Large intestine (tissue), 3 donors: ENCODE data around the gene ROR2. TPM values are rescaled to one million over a fixed set of nuclear protein-coding genes. Genes with fewer than 3 reads are reported as not detected.
A peak's percentile ranks its signal among the peaks of the same experiment; 100 is the strongest.

Experiments used
- DNase-seq, 2 donors: peaks; one replicate each; pipeline versions ENCODE4 v3.0.0 to v3.0.0-alpha.2; 2013
- H3K27ac ChIP-seq: one replicate; pipeline ENCODE4 v1.5.1; 2013; ENCODE audit warnings: low read length
- H3K27me3 ChIP-seq: 2 replicates; pipeline ENCODE4 v1.6.1; 2013; ENCODE audit warnings: low read length; ENCODE audit not compliant: control insufficient read depth, insufficient read depth
- H3K36me3 ChIP-seq: 2 replicates; pipeline ENCODE4 v1.6.1; 2013; ENCODE audit warnings: low read length; ENCODE audit not compliant: control insufficient read depth, insufficient read depth
- H3K4me1 ChIP-seq: one replicate; pipeline ENCODE4 v1.6.1; 2013; ENCODE audit warnings: low read length; ENCODE audit not compliant: control insufficient read depth, insufficient read depth
- H3K4me3 ChIP-seq: one replicate; pipeline ENCODE4 v1.5.1; 2013; ENCODE audit warnings: low read length
- H3K9me3 ChIP-seq: one replicate; pipeline ENCODE4 v1.6.1; 2013; ENCODE audit warnings: mild to moderate bottlenecking, low read depth, low read length, moderate library complexity; ENCODE audit not compliant: control insufficient read depth
- WGBS: methylation state at CpG from one replicate; pipeline ENCODE4 v1.1.5; 2013; ENCODE audit warnings: low lambda C conversion rate; ENCODE audit not compliant: insufficient coverage; 5-methylcytosine and 5-hydroxymethylcytosine counted together
- polyA plus RNA-seq: library from polyadenylated mRNA; unstranded; fragments of 120-200 nt; gene quantifications from one replicate; pipeline ENCODE4 v1.2.1, GENCODE V29; 2013

Gene ROR2
- polyA plus RNA-seq, 1 donor: 17.5 TPM

DNA sequence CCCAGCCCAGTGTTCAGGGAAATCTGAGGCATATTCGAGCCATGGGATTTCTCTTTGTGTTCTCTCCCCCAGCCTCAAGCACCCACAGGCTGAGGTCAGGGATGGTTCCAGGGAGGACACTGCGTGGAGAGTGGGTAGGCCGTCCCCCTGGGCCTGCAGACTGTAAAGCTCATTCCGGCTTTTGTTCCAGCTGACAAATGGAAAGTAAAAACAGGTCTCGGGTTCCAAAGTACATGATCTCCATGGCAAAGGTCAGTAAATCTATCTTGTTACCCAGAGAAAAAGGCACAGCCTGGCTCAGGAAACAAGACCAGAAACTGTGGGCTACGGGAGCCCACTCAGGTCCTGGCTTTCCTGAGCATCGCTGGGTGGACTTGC, 116.2 kb downstream of the ROR2 start:
- no peak for DNase-seq
- H3K27ac ChIP-seq: no peak overlapping the region
- H3K4me3 ChIP-seq: no peak overlapping the region
- H3K27me3 ChIP-seq: no peaks in the 10 kb centered on the region
- H3K36me3 ChIP-seq: no peaks in the 10 kb centered on the region
- H3K4me1 ChIP-seq: peaks cover 20% of the 10 kb centered on the region
- no peaks in the 10 kb centered on the region for H3K9me3 ChIP-seq
- 67% methylated on average over 1 of the region's 7 CpGs for WGBS

DNA sequence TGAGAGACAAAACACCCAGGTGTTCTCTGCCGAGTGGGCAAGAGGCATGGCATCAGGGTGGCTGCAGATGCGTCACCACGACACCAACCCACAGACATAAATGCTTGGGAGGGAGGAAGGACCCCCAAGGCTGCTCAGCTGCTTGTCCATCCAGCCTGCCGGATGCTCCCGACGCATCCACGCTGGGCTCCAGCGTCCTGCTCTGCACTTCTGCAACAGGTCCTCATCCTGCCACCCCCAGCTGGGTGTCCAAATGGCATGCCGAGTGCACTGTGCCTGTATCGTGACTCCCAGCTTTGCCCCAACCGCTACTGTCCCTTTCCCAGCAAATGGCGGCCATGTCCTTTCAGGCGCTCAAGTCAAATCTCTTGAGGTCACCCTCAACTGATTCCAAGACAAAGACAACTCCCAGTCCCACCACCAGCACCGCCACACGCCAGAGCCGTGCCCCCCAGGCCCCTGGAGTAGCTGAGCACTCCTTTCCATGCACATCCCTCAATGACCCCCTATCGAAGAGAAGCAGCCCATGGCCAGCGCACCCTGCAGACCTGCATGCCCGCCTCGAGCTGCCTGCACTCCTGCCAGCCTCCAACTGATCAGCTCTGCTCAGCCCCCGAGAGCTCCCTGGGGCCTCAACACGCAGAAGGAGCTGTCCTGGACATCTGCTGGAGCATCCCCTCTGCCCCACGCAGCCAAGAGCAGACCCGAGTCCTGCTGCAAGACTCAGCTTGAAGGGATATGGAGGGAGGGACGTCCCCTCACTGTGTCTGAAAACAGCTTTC, 116.7 kb downstream of the ROR2 start:
- no peaks in the 10 kb centered on the region for H3K27me3 ChIP-seq
- no CpG with 5 or more reads among the region's 25 CpGs for WGBS
- no peaks in the 10 kb centered on the region for H3K36me3 ChIP-seq
- H3K4me3 ChIP-seq: no peak overlapping the region
- no peaks in the 10 kb centered on the region for H3K9me3 ChIP-seq
- H3K4me1 ChIP-seq: peaks cover 20% of the 10 kb centered on the region
- H3K27ac ChIP-seq: no peak overlapping the region
- DNase-seq: no peak

DNA sequence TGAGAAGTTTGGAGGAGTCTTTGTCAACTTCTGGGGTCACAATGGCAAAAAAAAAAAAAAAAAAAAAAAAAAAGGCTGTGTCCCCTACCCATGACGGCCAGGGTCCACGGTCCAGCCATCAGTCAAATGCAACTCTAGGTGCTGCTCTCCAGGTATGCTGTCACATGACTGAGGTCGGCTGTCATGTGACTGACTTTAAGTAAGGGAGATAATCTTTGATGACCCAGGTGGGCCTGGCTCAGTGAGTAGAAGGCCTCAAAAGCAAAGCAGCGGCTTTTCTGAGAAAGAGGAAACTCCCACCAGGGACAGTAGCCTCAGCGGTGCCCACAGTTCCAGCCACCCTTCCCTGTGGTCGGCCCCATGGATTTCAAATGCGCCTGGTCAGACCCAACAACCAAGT, 117.7 kb downstream of the ROR2 start:
- no peak for DNase-seq

DNA sequence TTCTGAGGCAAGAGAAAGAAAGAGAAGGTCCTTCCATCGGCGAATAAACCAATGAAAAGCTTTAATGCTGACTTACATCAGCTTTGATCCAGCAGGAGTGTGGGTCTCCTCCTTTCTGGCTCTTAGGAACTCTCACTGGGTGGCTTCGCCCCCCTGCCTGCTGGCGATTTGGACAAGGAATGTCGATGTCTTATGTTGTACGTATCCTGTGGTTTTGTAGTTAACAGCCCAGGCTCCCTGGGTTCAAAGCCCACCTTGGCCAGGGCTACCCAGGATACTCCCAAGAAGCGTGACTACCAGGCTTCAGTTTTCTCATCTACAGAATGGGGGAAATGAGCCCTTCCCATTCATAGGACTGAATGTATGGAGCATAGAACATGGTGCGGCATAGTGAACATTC, 124.2 kb downstream of the ROR2 start:
- WGBS: no CpG with 5 or more reads among the region's 8 CpGs
- no peak for DNase-seq
- H3K36me3 ChIP-seq: no peaks in the 10 kb centered on the region
- H3K27ac ChIP-seq: no peak overlapping the region
- no peaks in the 10 kb centered on the region for H3K9me3 ChIP-seq
- H3K4me3 ChIP-seq: no peak overlapping the region
- no peaks in the 10 kb centered on the region for H3K27me3 ChIP-seq
- H3K4me1 ChIP-seq: no peaks in the 10 kb centered on the region

More for the DNA sequence above, 117.7 kb downstream of the ROR2 start:
- no peak overlapping the region for H3K4me3 ChIP-seq
- H3K27me3 ChIP-seq: no peaks in the 10 kb centered on the region
- peaks cover 16% of the 10 kb centered on the region for H3K4me1 ChIP-seq
- no peaks in the 10 kb centered on the region for H3K9me3 ChIP-seq
- H3K27ac ChIP-seq: no peak overlapping the region
- WGBS: no CpG with 5 or more reads among the region's 7 CpGs
- no peaks in the 10 kb centered on the region for H3K36me3 ChIP-seq

DNA sequence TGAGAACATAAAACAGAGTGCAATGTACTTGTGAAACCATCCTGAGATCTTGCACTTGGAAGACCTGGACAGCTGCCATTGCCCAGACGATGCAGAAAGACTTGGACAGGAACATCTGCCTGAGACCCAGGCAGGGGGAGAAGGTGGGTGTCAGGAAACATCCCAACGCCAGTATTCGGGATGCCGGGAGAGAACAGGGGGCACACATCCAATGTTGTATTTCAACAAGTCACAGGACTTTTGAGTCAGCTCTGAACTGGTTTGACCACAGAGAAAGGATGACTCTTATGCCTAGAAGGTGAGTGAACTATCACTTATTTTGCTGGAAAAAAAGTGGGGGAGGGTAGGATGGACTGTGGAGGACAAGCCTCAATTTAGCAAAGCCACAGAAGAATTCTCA, 124.6 kb downstream of the ROR2 start:
- WGBS: no CpG with 5 or more reads among the region's 4 CpGs
- no peak overlapping the region for H3K27ac ChIP-seq

DNA sequence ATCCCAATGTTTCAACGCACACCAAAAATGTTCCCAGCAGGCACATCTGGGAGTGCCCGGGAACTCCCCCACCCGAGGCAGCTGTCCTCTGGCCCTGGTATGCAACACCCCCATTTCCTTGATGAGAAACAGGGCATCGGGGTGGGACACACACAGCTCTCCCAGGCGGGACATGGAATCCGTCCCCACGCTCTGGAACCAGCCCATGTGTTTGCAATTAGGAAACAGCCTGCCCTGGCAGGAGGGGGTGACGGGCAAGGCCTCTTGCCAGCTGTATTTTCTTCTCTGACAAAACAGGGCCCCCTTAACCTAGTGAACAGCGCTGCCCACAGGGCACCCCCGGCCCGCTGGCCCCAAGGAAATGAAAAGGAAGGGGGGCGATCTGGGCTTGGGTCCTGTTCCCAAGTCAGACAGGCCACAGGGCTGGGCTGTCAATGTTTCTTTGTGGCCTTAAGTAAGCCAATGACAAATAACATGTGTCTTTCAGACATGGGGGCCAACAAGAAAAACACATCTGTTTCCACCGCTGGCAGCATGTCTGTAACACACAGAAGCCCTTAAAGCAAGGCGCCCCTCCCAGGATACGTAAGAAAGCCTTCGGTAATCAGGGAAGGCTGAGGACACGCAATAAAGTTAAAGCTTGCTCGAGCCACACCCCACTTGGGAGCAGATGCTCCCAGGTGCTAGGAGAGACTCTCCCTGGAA, 125.3 kb downstream of the ROR2 start:
- H3K36me3 ChIP-seq: no peaks in the 10 kb centered on the region
- H3K4me3 ChIP-seq: no peak overlapping the region
- WGBS: no CpG with 5 or more reads among the region's 18 CpGs
- H3K9me3 ChIP-seq: no peaks in the 10 kb centered on the region
- H3K27me3 ChIP-seq: no peaks in the 10 kb centered on the region
- DNase-seq: peak in 1 of 2 donors; percentile 55
- H3K4me1 ChIP-seq: no peaks in the 10 kb centered on the region
- H3K27ac ChIP-seq: no peak overlapping the region

More for the DNA sequence above, 124.6 kb downstream of the ROR2 start:
- no peaks in the 10 kb centered on the region for H3K4me1 ChIP-seq
- DNase-seq: no peak
- no peak overlapping the region for H3K4me3 ChIP-seq
- H3K9me3 ChIP-seq: no peaks in the 10 kb centered on the region
- H3K36me3 ChIP-seq: no peaks in the 10 kb centered on the region
- H3K27me3 ChIP-seq: no peaks in the 10 kb centered on the region

DNA sequence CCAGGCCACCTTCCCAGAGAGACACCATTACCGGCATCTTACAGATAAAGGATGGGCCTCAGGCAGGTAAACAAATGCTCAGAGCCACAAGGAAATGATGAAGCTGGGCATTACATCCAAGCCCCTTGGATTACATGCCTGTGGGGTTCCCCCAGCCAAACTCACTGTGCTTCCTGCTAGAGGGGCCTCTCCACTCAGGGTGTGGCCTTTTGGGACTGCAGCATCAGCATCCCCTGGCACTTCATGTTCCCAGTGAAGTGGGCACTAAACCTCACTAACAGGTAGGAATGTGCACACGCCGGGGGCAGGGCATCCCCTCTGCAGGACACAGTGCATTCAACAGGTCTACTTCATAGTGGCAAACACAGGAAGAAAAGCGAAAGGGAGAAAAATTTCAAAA, 125.9 kb downstream of the ROR2 start:
- Histone ChIP-seq H3K27ac (no peak overlapping the region), H3K36me3 (no peaks in the 10 kb centered on the region), H3K9me3 (no peaks in the 10 kb centered on the region), H3K4me3 (no peak overlapping the region), H3K4me1 (no peaks in the 10 kb centered on the region), H3K27me3 (no peaks in the 10 kb centered on the region)
- no CpG with 5 or more reads among the region's 4 CpGs for WGBS
- no peak for DNase-seq

DNA sequence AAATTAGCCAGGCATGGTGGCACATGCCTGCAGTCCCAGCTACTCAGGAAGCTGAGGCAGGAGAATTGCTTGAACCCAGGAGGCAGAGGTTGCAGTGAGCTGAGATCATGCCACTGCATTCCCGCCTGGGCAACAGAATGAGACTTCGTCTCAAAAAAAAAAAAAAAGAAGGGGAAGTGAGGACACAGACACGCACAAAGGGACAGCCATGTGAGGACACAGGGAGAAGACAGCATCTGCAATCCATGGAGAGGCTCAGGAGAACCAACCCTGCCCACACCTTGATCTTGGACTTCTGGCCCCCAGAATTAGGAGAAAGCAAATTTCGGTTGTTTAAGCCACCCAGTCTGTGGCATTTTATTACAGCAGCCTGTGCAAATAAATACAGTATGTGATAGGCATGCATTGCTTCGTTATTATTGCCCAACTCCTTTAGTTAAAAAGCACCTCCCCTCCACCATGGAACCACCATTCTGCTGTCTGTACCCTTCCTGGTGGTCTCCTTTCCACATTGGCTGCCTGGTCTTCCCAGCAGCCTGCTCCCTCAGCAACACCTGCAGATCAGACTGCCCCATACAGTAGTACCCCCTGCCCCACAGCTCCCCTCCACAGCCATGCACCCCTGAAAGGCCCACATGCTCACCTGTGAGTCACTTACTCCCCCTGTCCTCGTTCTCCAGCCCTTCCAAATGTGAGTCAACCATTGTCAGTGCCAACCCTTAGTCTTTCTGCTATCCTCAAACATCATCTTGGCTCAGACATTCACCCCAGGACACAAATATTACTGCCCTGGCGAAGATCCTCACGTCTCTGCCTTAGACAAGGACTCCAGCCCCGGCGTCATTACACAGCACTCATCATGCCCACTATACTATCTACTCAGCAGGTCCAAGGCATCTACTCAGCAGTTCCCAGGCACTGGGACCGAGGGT, 128.8 kb downstream of the ROR2 start:
- Histone ChIP-seq H3K36me3 (no peaks in the 10 kb centered on the region), H3K27me3 (no peaks in the 10 kb centered on the region), H3K27ac (no peak overlapping the region), H3K4me3 (no peak overlapping the region), H3K4me1 (peaks cover 15% of the 10 kb centered on the region), H3K9me3 (no peaks in the 10 kb centered on the region)
- WGBS: 67% methylated on average over 1 of the region's 11 CpGs
- no peak for DNase-seq

DNA sequence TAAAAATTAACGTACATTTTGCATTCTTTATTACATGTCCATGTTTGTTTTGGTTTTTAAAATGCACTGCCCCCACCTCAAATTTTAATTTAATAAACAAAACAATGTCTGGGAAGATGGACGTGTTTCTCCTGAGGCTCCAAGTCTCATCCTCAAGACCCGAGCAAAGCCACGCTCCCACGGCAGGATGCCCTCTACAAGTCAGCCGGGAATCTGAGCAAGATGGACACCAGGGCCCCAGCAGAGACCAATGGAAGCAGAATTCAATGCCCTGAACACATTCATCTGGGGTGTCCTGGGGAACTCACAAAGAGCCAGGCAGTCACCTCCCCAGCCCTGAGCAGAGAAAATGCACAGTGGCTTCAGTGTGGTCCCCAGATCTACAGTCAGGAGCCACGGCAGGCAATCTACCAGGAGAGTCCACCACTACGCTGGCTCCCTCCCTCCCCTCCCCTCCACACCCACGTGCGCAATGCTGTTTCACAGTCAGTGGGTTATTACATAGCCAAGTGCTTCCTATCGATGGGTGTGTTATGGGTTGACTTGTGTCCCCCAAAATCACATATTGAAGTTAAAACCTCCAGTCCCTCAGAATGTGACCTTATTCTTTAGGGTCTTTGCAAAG, 129.8 kb downstream of the ROR2 start:
- Histone ChIP-seq H3K4me3 (no peak overlapping the region), H3K27me3 (no peaks in the 10 kb centered on the region), H3K9me3 (no peaks in the 10 kb centered on the region), H3K4me1 (peaks cover 15% of the 10 kb centered on the region), H3K27ac (no peak overlapping the region), H3K36me3 (no peaks in the 10 kb centered on the region)
- no peak for DNase-seq
- 89% methylated on average over 1 of the region's 11 CpGs for WGBS
